H9 (cell line): Measurements from ENCODE around the gene ITPR2. TPM values are rescaled to one million over a fixed set of nuclear protein-coding genes. Genes with fewer than 3 reads are reported as not detected.

Source experiments
- DNase-seq: peaks from one replicate; pipeline ENCODE4 v3.0.0-alpha.2; 2017
- H2AFZ ChIP-seq: one replicate; pipeline ENCODE4 v1.6.1; 2013; ENCODE audit warnings: mild to moderate bottlenecking, low read length, control low read depth, moderate library complexity
- H2AK5ac ChIP-seq: 2 replicates; pipeline ENCODE4 v1.6.1; 2013; ENCODE audit warnings: low read length, control low read depth, mixed read lengths; ENCODE audit not compliant: insufficient read length
- H2BK120ac ChIP-seq: one replicate; pipeline ENCODE4 v1.6.1; 2013; ENCODE audit warnings: low read depth, mild to moderate bottlenecking, low read length, control low read depth, inconsistent platforms; ENCODE audit not compliant: poor library complexity, severe bottlenecking
- H2BK12ac ChIP-seq: 2 replicates; pipeline ENCODE4 v1.6.1; 2013; ENCODE audit warnings: low read length, control low read depth, mixed read lengths, low read depth; ENCODE audit not compliant: insufficient read length
- H2BK15ac ChIP-seq: 2 replicates; pipeline ENCODE4 v1.6.1; 2013; ENCODE audit warnings: low read depth, low read length, control low read depth
- H2BK20ac ChIP-seq: one replicate; pipeline ENCODE4 v1.6.1; 2013; ENCODE audit warnings: low read depth, mild to moderate bottlenecking, low read length, control low read depth, inconsistent platforms; ENCODE audit not compliant: poor library complexity, severe bottlenecking
- H2BK5ac ChIP-seq: 2 replicates; pipeline ENCODE4 v1.6.1; 2013; ENCODE audit warnings: low read length, control low read depth, mixed read lengths; ENCODE audit not compliant: insufficient read length
- H3K14ac ChIP-seq: 2 replicates; pipeline ENCODE4 v1.6.1; 2013; ENCODE audit warnings: low read length, control low read depth; ENCODE audit not compliant: insufficient read depth
- H3K18ac ChIP-seq: 2 replicates; pipeline ENCODE4 v1.6.1; 2013; ENCODE audit warnings: low read depth, mild to moderate bottlenecking, mixed read lengths, low read length, control low read depth; ENCODE audit not compliant: insufficient read length
- H3K23ac ChIP-seq: 2 replicates; pipeline ENCODE4 v1.6.1; 2013; ENCODE audit warnings: low read length, control low read depth, mixed read lengths, low read depth; ENCODE audit not compliant: insufficient read length
- H3K23me2 ChIP-seq: 2 replicates; pipeline ENCODE4 v1.6.1; 2013; ENCODE audit warnings: low read depth, mild to moderate bottlenecking, mixed read lengths, low read length, control low read depth; ENCODE audit not compliant: insufficient read length, poor library complexity, severe bottlenecking
- H3K27ac ChIP-seq: 2 replicates; pipeline ENCODE4 v1.5.1; 2013; ENCODE audit warnings: low read length, control low read depth, mixed read lengths, low read depth; ENCODE audit not compliant: insufficient read length
- H3K27me3 ChIP-seq: 2 replicates; pipeline ENCODE4 v1.6.1; 2013; ENCODE audit warnings: low read length, control low read depth, inconsistent platforms; ENCODE audit not compliant: insufficient read depth
- H3K4ac ChIP-seq: 2 replicates; pipeline ENCODE4 v1.6.1; 2013; ENCODE audit warnings: low read depth, mild to moderate bottlenecking, control low read depth, inconsistent platforms, low read length, moderate library complexity
- H3K4me1 ChIP-seq: 2 replicates; pipeline ENCODE4 v1.6.1; 2013; ENCODE audit warnings: low read length, control low read depth, inconsistent platforms; ENCODE audit not compliant: insufficient read depth
- H3K4me2 ChIP-seq: 2 replicates; pipeline ENCODE4 v1.6.1; 2013; ENCODE audit warnings: low read length, control low read depth, mixed read lengths; ENCODE audit not compliant: insufficient read length, insufficient read depth
- H3K56ac ChIP-seq: 2 replicates; pipeline ENCODE4 v1.6.1; 2013; ENCODE audit warnings: low read depth, mild to moderate bottlenecking, mixed read lengths, low read length, control low read depth; ENCODE audit not compliant: insufficient read length
- H3K79me1 ChIP-seq: 2 replicates; pipeline ENCODE4 v1.6.1; 2013; ENCODE audit warnings: low read depth, mild to moderate bottlenecking, moderate library complexity, low read length, control low read depth, inconsistent platforms; ENCODE audit not compliant: insufficient read depth, poor library complexity, severe bottlenecking
- H3K79me2 ChIP-seq: 2 replicates; pipeline ENCODE4 v1.6.1; 2013; ENCODE audit warnings: low read length, control low read depth, inconsistent platforms; ENCODE audit not compliant: insufficient read depth
- H3K9ac ChIP-seq: 2 replicates; pipeline ENCODE4 v1.6.1; 2013; ENCODE audit warnings: low read length, control low read depth, mixed read lengths; ENCODE audit not compliant: insufficient read length; ENCODE audit errors: extremely low read depth
- H3K9me3 ChIP-seq: one replicate; pipeline ENCODE4 v1.6.1; 2013; ENCODE audit warnings: low read depth, low read length, inconsistent platforms; ENCODE audit not compliant: control insufficient read depth
- H3T11ph ChIP-seq: one replicate; pipeline ENCODE4 v1.6.1; 2013; ENCODE audit warnings: mild to moderate bottlenecking, low read length, control low read depth, inconsistent platforms
- H4K20me1 ChIP-seq: one replicate; pipeline ENCODE4 v1.6.1; 2013; ENCODE audit not compliant: control insufficient read depth, insufficient read length, insufficient read depth
- H4K5ac ChIP-seq: 2 replicates; pipeline ENCODE4 v1.6.1; 2013; ENCODE audit warnings: low read depth, mild to moderate bottlenecking, mixed read lengths, low read length, control low read depth; ENCODE audit not compliant: insufficient read length
- H4K8ac ChIP-seq: replicated peaks from 2 replicates; pipeline ENCODE4 v1.6.1; 2013; ENCODE audit warnings: low read length, control low read depth, mixed read lengths, low read depth; ENCODE audit not compliant: insufficient read length
- H4K91ac ChIP-seq: 2 replicates; pipeline ENCODE4 v1.6.1; 2013; ENCODE audit warnings: low read depth, mild to moderate bottlenecking, moderate library complexity, mixed read lengths, low read length, control low read depth; ENCODE audit not compliant: insufficient read length
- H3K27ac Mint-ChIP-seq, 3 experiments: 2 replicates in 2 of 3; 3 replicates in 1 of 3; pipeline ENCODE4 v1.8.0; 2020 to 2021; ENCODE audit warnings: mixed read lengths in 3 of 3, mild to moderate bottlenecking in 1 of 3, moderate library complexity in 1 of 3
- H3K27me3 Mint-ChIP-seq: 2 replicates; pipeline ENCODE4 v1.8.0; 2021; ENCODE audit warnings: low read depth, mild to moderate bottlenecking, moderate library complexity, mixed read lengths
- H3K36me3 Mint-ChIP-seq, 3 experiments: 2 replicates in 2 of 3; 3 replicates in 1 of 3; pipeline ENCODE4 v1.8.0; 2020 to 2021; ENCODE audit warnings: low read depth in 3 of 3, mixed read lengths in 3 of 3; ENCODE audit not compliant: insufficient read depth in 1 of 3
- H3K4me1 Mint-ChIP-seq, 2 experiments: 2 replicates each; pipeline ENCODE4 v1.8.0; 2020; ENCODE audit warnings: mixed read lengths in 2 of 2
- H3K4me3 Mint-ChIP-seq, 2 experiments: 2 replicates in 1 of 2; 3 replicates in 1 of 2; pipeline ENCODE4 v1.8.0; 2020 to 2021; ENCODE audit warnings: mild to moderate bottlenecking in 2 of 2, mixed read lengths in 2 of 2, moderate library complexity in 1 of 2
- H3K9me3 Mint-ChIP-seq, 2 experiments: 2 replicates in 1 of 2; 3 replicates in 1 of 2; pipeline ENCODE4 v1.8.0; 2020; ENCODE audit warnings: mild to moderate bottlenecking in 2 of 2, mixed read lengths in 2 of 2, moderate library complexity in 1 of 2
- CTCF ChIP-seq: fragments of 200-600 bp; sonication (generic); conservative IDR thresholded peaks from 3 replicates; pipeline ENCODE4 v1.8.0; 2021; ENCODE audit warnings: antibody characterized with exemption, mild to moderate bottlenecking
- WGBS: extraction: QIAGEN DNeasy Blood & Tissue Kit; methylation state at CpG from one replicate; pipeline ENCODE4 v1.1.7; 2013; ENCODE audit warnings: missing lambda C conversion rate, low lambda C conversion rate, mixed read lengths; ENCODE audit not compliant: insufficient read length; ENCODE audit errors: extremely low coverage; 5-methylcytosine and 5-hydroxymethylcytosine counted together
- total RNA-seq: library from RNA; stranded (reverse); gene quantifications from 2 replicates; pipeline ENCODE4 v1.2.1, GENCODE V29; 2021

The ITPR2 gene
- total RNA-seq, 1 experiment from 2014 or later: 14.8 TPM

GRCh38 chr12:26327975-26328644 lies 504.9 kb downstream of the ITPR2 start:
- H2BK120ac ChIP-seq: no peak overlapping the region
- no peaks in the 10 kb centered on the region; the same call in 1 of the 2 replicates for H3K4me1 ChIP-seq
- no peaks in the 10 kb centered on the region for H3K79me1 ChIP-seq
- no peak overlapping the region for H3K4me2 ChIP-seq
- Mint-ChIP-seq H3K9me3 (peaks cover 0 to 10% of the 10 kb centered on the region in 2 experiments; a peak in 2 of 5 replicates), H3K27ac (no peak overlapping the region), H3K4me1 (no peaks in the 10 kb centered on the region), H3K27me3 (no peaks in the 10 kb centered on the region), H3K36me3 (peaks cover 0 to 5% (median 3%) of the 10 kb centered on the region in 3 experiments; a peak in 3 of 7 replicates), H3K4me3 (no peak overlapping the region)
- no peak overlapping the region for H3K23ac ChIP-seq
- H3K9ac ChIP-seq: no peak overlapping the region
- H4K8ac ChIP-seq: no peak overlapping the region
- no peak overlapping the region for H2BK5ac ChIP-seq
- H3K14ac ChIP-seq: no peak overlapping the region
- H4K5ac ChIP-seq: no peak overlapping the region
- H2AK5ac ChIP-seq: no peak overlapping the region
- H3K27ac ChIP-seq: no peak overlapping the region
- no peak overlapping the region for H4K91ac ChIP-seq
- peaks cover 5% of the 10 kb centered on the region for H3K9me3 ChIP-seq
- no peaks in the 10 kb centered on the region; the same call in 1 of the 2 replicates for H3K27me3 ChIP-seq
- H2BK15ac ChIP-seq: no peak overlapping the region
- WGBS: no CpG with 5 or more reads among the region's 4 CpGs
- 0 out of 2 replicates have a peak, but pooled peaks cover 2% of the 10 kb centered on the region for H3K79me2 ChIP-seq
- H2BK12ac ChIP-seq: no peak overlapping the region
- no peak overlapping the region for H2BK20ac ChIP-seq
- no peak overlapping the region for H2AFZ ChIP-seq
- no peak overlapping the region for H3T11ph ChIP-seq
- H3K56ac ChIP-seq: no peak overlapping the region
- H3K18ac ChIP-seq: no peak overlapping the region
- no peak for TF ChIP-seq CTCF
- H3K4ac ChIP-seq: no peak overlapping the region
- H3K23me2 ChIP-seq: no peaks in the 10 kb centered on the region
- H4K20me1 ChIP-seq: no peaks in the 10 kb centered on the region
- DNase-seq: no peak
